K562 (cell line): ENCODE measurements around the gene GMIP. TPM values are rescaled to one million over a fixed set of nuclear protein-coding genes. Genes with fewer than 3 reads are reported as not detected.

ENCODE experiments used
- ATAC-seq: fragments of 200-7000 bp; cut with Tn5 transposase; 3 replicates; pipeline ENCODE4 v1.9.1; 2020; ENCODE audit warnings: moderate library complexity
- BruUV-seq: library from RNA; stranded (reverse); fragments of 400-500 nt; replicated peaks from 2 replicates; lab custom pipeline; 2021; lab: Mats Ljungman, UMichigan
- CTCF ChIA-PET: fragments of 300-600 bp; formaldehyde crosslinking; extraction: SDS; loops from one replicate; lab custom pipeline; 2021; ENCODE audit warnings: low intra/inter-chr PET ratio; lab: Yijun Ruan, JAX
- POLR2A ChIA-PET: fragments of 300-600, 350-650 bp; sonication (Branson Sonifier 250); formaldehyde crosslinking; extraction: SDS; loops from one replicate; lab custom pipeline; 2021; ENCODE audit warnings: antibody characterized with exemption, inconsistent platforms; lab: Yijun Ruan, JAX
- DNase-seq, 4 experiments: peaks; one replicate each; pipeline versions ENCODE4 v3.0.0 to v3.0.0-alpha.2; 2011 to 2018; ENCODE audit warnings: low spot score in 3 of 4, mixed read lengths in 3 of 4; ENCODE audit errors: extremely low read depth in 1 of 4
- FAIRE-seq: peaks from 2 replicates; lab custom pipeline; 2011; peaks lifted over from hg19 to GRCh38; lab: Jason Lieb, UNC
- H2AFZ ChIP-seq: 2 replicates; pipeline ENCODE4 v1.6.0; 2011; ENCODE audit warnings: low read depth, low read length, control low read depth, inconsistent platforms
- H3K27ac ChIP-seq: fragments of 200-600 bp; 3 replicates; pipeline ENCODE4 v1.8.0; 2011; ENCODE audit warnings: low read depth, mild to moderate bottlenecking, control low read depth, inconsistent platforms, low read length, moderate library complexity, mixed read lengths; ENCODE audit errors: extremely low read depth
- H3K27me3 ChIP-seq, 2 experiments: fragments of 300-600 bp in 1 of 2; 2 replicates in 1 of 2; 3 replicates in 1 of 2; pipeline versions ENCODE4 v1.6.0 to v1.8.0; 2011; ENCODE audit warnings: inconsistent platforms in 2 of 2, low read length in 2 of 2, mild to moderate bottlenecking in 1 of 2, mixed read lengths in 1 of 2, moderate library complexity in 1 of 2; ENCODE audit not compliant: control insufficient read depth in 2 of 2, insufficient read depth in 2 of 2
- H3K36me3 ChIP-seq: fragments of 300-600 bp; 3 replicates; pipeline ENCODE4 v1.8.0; 2011; ENCODE audit warnings: mild to moderate bottlenecking, low read length, inconsistent platforms; ENCODE audit not compliant: control insufficient read depth, insufficient read depth
- H3K4me1 ChIP-seq, 2 experiments: fragments of 200-600 bp in 1 of 2; replicated peaks in 1 of 2; 2 replicates in 1 of 2; 3 replicates in 1 of 2; pipeline versions ENCODE4 v1.5.1 to v1.8.0; 2011; ENCODE audit warnings: inconsistent platforms in 2 of 2, low read length in 2 of 2, mild to moderate bottlenecking in 1 of 2, mixed read lengths in 1 of 2, moderate library complexity in 1 of 2; ENCODE audit not compliant: control insufficient read depth in 2 of 2, insufficient read depth in 2 of 2
- H3K4me2 ChIP-seq: 2 replicates; pipeline ENCODE4 v1.6.1; 2011; ENCODE audit warnings: low read length, control low read depth, inconsistent platforms, mixed read lengths; ENCODE audit not compliant: insufficient read depth
- H3K4me3 ChIP-seq: fragments of 200-600 bp; sonication (generic), shearing (Covaris generic); 2 replicates; pipeline ENCODE4 v1.5.1; 2016; ENCODE audit warnings: control low read depth, inconsistent platforms
- H3K79me2 ChIP-seq: fragments of 200-600 bp; 3 replicates; pipeline ENCODE4 v1.8.0; 2011; ENCODE audit warnings: low read length, inconsistent platforms; ENCODE audit not compliant: control insufficient read depth, insufficient read depth
- H3K9ac ChIP-seq, 2 experiments: 2 replicates each; pipeline versions ENCODE4 v1.6.0 to v1.6.1; 2011; ENCODE audit warnings: low read depth in 2 of 2, low read length in 2 of 2, control low read depth in 1 of 2, inconsistent platforms in 1 of 2, mild to moderate bottlenecking in 1 of 2, mixed read lengths in 1 of 2; ENCODE audit not compliant: insufficient read depth in 1 of 2
- H3K9me1 ChIP-seq: one replicate; pipeline ENCODE4 v1.6.0; 2011; ENCODE audit warnings: inconsistent platforms, mild to moderate bottlenecking, low read length, moderate library complexity; ENCODE audit not compliant: control insufficient read depth, insufficient read depth
- H3K9me3 ChIP-seq: replicated peaks from 2 replicates; pipeline ENCODE4 v1.5.1; 2011; ENCODE audit warnings: low read depth, low read length, inconsistent platforms; ENCODE audit not compliant: control insufficient read depth, insufficient read depth
- H4K20me1 ChIP-seq: replicated peaks from 2 replicates; pipeline ENCODE4 v1.6.1; 2011; ENCODE audit warnings: low read length, inconsistent platforms, mixed read lengths; ENCODE audit not compliant: control insufficient read depth, insufficient read depth
- KAT7 ChIP-seq: sonication (generic); formaldehyde crosslinking; IDR thresholded peaks from 2 replicates; pipeline ENCODE4 v1.8.0; 2022; ENCODE audit warnings: missing genetic modification reagents, mild to moderate bottlenecking, borderline replicate concordance
- MXI1 ChIP-seq: IDR thresholded peaks from 2 replicates; pipeline ENCODE4 v1.6.1; 2011; ENCODE audit warnings: low read depth, mild to moderate bottlenecking, improper control_type of control experiment, low read length
- NCOA4 ChIP-seq: fragments of 450-650 bp; IDR thresholded peaks from 2 replicates; pipeline ENCODE4 v1.6.1; 2018; ENCODE audit warnings: mild to moderate bottlenecking; ENCODE audit not compliant: partially characterized antibody
- SIX5 ChIP-seq, 2 experiments: IDR thresholded peaks; 2 replicates each; pipeline ENCODE4 v1.6.1; 2011; ENCODE audit warnings: low read length in 2 of 2, borderline replicate concordance in 1 of 2, low read depth in 1 of 2, mild to moderate bottlenecking in 1 of 2, moderate library complexity in 1 of 2; ENCODE audit not compliant: insufficient read depth in 1 of 2
- SP1 ChIP-seq: sonication (generic); formaldehyde crosslinking; IDR thresholded peaks from 2 replicates; pipeline ENCODE4 v1.8.1; 2022; ENCODE audit warnings: mild to moderate bottlenecking, missing genetic modification reagents
- SREBF2 ChIP-seq: sonication (generic); formaldehyde crosslinking; IDR thresholded peaks from 2 replicates; pipeline ENCODE4 v1.4.0; 2020; ENCODE audit warnings: mild to moderate bottlenecking, missing genetic modification reagents
- TRIM28 ChIP-seq: fragments of 450-650 bp; IDR thresholded peaks from 2 replicates; pipeline ENCODE4 v1.6.1; 2017
- ZBTB43 ChIP-seq: sonication (generic); formaldehyde crosslinking; IDR thresholded peaks from 2 replicates; pipeline ENCODE4 v1.8.0; 2023; ENCODE audit warnings: mild to moderate bottlenecking, missing genetic modification reagents
- ZFP1 ChIP-seq: fragments of 450-650 bp; formaldehyde crosslinking; IDR thresholded peaks from 2 replicates; pipeline ENCODE4 v1.4.0; 2020; ENCODE audit warnings: mild to moderate bottlenecking, mixed read lengths
- ZNF586 ChIP-seq: fragments of 450-650 bp; formaldehyde crosslinking; conservative IDR thresholded peaks from 2 replicates; pipeline ENCODE4 v1.4.0; 2020; ENCODE audit warnings: mild to moderate bottlenecking, moderate library complexity
- WGBS: fragments of 100-300 bp; shearing (Covaris generic); methylation state at CpG from one replicate; pipeline ENCODE4 v1.1.6; 2016; ENCODE audit warnings: low coverage, mixed read lengths; ENCODE audit not compliant: insufficient coverage; ENCODE audit errors: missing lambda C conversion rate; 5-methylcytosine and 5-hydroxymethylcytosine counted together
- in situ Hi-C: fragments of 300-500 bp; cut with MboI; formaldehyde crosslinking; loops from 4 replicates; pipeline ENCODE4 v1.15.0; 2018; ENCODE audit warnings: inconsistent platforms, mixed read lengths
- intact Hi-C: fragments of 100-400 bp; cut with micrococcal nuclease; formaldehyde crosslinking; loops from 2 replicates; pipeline ENCODE4 v1.14.2; 2022
- polyA plus RNA-seq, 8 experiments: library from polyadenylated mRNA; depleted of rRNA in 4 of 8; stranded (reverse) in 5 of 8; unstranded in 3 of 8; fragments of >200 nt; fragmentation: Nextera tagmentation in 2 of 8; fragmentation: Illumina TruSeq in 1 of 8; extraction: Ambion mirVana in 2 of 8; extraction: Trizol in 1 of 8; gene quantifications; 2 replicates each; pipeline versions ENCODE4 v1.2.1 to v1.2.3, GENCODE V29; 2011 to 2014; ENCODE audit warnings: inconsistent platforms in 1 of 8, missing spikeins in 1 of 8
- total RNA-seq, 7 experiments: library from RNA; depleted of rRNA in 6 of 7; stranded (reverse); fragments of >200 nt in 6 of 7; fragmentation: Illumina TruSeq in 2 of 7; extraction: Trizol in 2 of 7; gene quantifications; 2 replicates each; pipeline versions ENCODE4 v1.2.1 to v1.2.3, GENCODE V29; 2011 to 2021; ENCODE audit warnings: low replicate concordance in 1 of 7

Gene GMIP
- total and polyA plus RNA-seq, 9 of the 15 experiments (the other 6 are each of a cell fraction or from before 2014, with no cell fraction given), result 0.14 to 15.8 (median 3.2) TPM

GRCh38 chr19:19592690-19593089 lies 50.8 kb downstream of the GMIP start:
- Histone ChIP-seq H3K4me2 (no peak overlapping the region), H3K4me1 (peaks cover 0 to 6% of the 10 kb centered on the region in 2 experiments; a peak in 3 of 5 replicates), H3K9ac (no peak overlapping the region), H3K27ac (no peak overlapping the region), H3K79me2 (no peaks in the 10 kb centered on the region), H3K9me3 (no peaks in the 10 kb centered on the region), H3K27me3 (peaks cover 0 to 8% of the 10 kb centered on the region in 2 experiments; a peak in 2 of 5 replicates), H2AFZ (no peak overlapping the region), H3K9me1 (no peaks in the 10 kb centered on the region), H4K20me1 (no peaks in the 10 kb centered on the region), H3K36me3 (no peaks in the 10 kb centered on the region), H3K4me3 (no peak overlapping the region)
- intact Hi-C loops (no loop called here), in situ Hi-C loops (no loop called here)
- ATAC-seq (no peak), DNase-seq (no peak), FAIRE-seq (no peak)
- POLR2A ChIA-PET, result no interaction called here
- no TSS peak for BruUV-seq
- CTCF ChIA-PET, result no interaction called here
- whole genome bisulfite sequencing, result 42% methylated on average over 9 of the region's 10 CpGs
- TF ChIP-seq TRIM28 (no peak), SIX5 (IDR thresholded peaks at IDR 0.05; ENCODE audit: borderline replicate concordance in 1 of 2, insufficient read depth in 1 of 2, low read depth in 1 of 2, low read length in 2 of 2) (no peak), SREBF2 (CRISPR knock-in tag) (no peak), NCOA4 (no peak), ZNF586 (CRISPR knock-in tag) (no peak), KAT7 (CRISPR knock-in tag) (no peak), ZFP1 (CRISPR knock-in tag) (no peak), ZBTB43 (CRISPR knock-in tag) (no peak), SP1 (CRISPR knock-in tag) (no peak), MXI1 (no peak)
